Ascending aorta (tissue), 2 donors: Measurements from ENCODE around the gene CYP26A1. TPM values are rescaled to one million over a fixed set of nuclear protein-coding genes. Genes with fewer than 3 reads are reported as not detected.
A peak's percentile ranks its signal among the peaks of the same experiment; 100 is the strongest.

Experiments used
- DNase-seq, 2 donors: peaks; one replicate each; pipeline ENCODE4 v3.0.0-alpha.2; 2019; ENCODE audit warnings: low spot score in 2 of 2
- H3K27ac ChIP-seq, 2 donors: fragments of 200-600 bp; sonication (generic); one replicate each; pipeline ENCODE4 v1.5.1; 2016 to 2017; ENCODE audit warnings: mild to moderate bottlenecking in 1 of 2
- H3K27me3 ChIP-seq: fragments of 200-600 bp; sonication (generic); one replicate; pipeline ENCODE4 v1.5.1; 2017
- H3K36me3 ChIP-seq, 2 donors: fragments of 200-600 bp; sonication (generic); one replicate each; pipeline ENCODE4 v1.5.1; 2016
- H3K4me1 ChIP-seq, 2 donors: fragments of 200-600 bp; sonication (generic); one replicate each; pipeline ENCODE4 v1.5.1; 2016 to 2017; ENCODE audit warnings: mild to moderate bottlenecking in 1 of 2
- H3K4me3 ChIP-seq, 2 donors: fragments of 200-600 bp; sonication (generic); one replicate each; pipeline ENCODE4 v1.5.1; 2016 to 2017; ENCODE audit warnings: mild to moderate bottlenecking in 1 of 2
- H3K9me3 ChIP-seq, 2 donors: fragments of 200-600 bp; sonication (generic); one replicate each; pipeline ENCODE4 v1.5.1; 2016
- CTCF ChIP-seq, 3 experiments: fragments of 200-600 bp in 2 of 3; fragments of 450-650 bp in 1 of 3; sonication (generic) in 2 of 3; IDR thresholded peaks; one replicate each; pipeline ENCODE4 v1.5.1; 2016 to 2019; ENCODE audit warnings: antibody characterized with exemption in 3 of 3, mild to moderate bottlenecking in 1 of 3, moderate library complexity in 1 of 3
- intact Hi-C: fragments of 100-400 bp; cut with DNase I; formaldehyde crosslinking; loops from one replicate; pipeline ENCODE4 v1.15.1; 2023
- total RNA-seq: library from RNA; depleted of rRNA; stranded (reverse); fragments of >200 nt; gene quantifications from one replicate; pipeline ENCODE4 v1.1.0, GENCODE V29; 2016

The CYP26A1 gene
- total RNA-seq, 1 donor from 2014 or later = not detected

- H3K4me1 ChIP-seq = peaks cover 13 to 36% of the 10 kb centered on the region in 2 donors
- no peak for TF ChIP-seq CTCF (IDR thresholded peaks at IDR 0.05)
- H3K4me3 ChIP-seq = no peak overlapping the region
- H3K27ac ChIP-seq = no peak overlapping the region
- H3K36me3 ChIP-seq = no peaks in the 10 kb centered on the region
- no peaks in the 10 kb centered on the region for H3K9me3 ChIP-seq
- intact Hi-C loops = no loop called here
- DNase-seq = no peak
- peaks cover 15% of the 10 kb centered on the region for H3K27me3 ChIP-seq
Observed at GRCh38 chr10:93070378-93071176, 3.1 kb upstream of the CYP26A1 start.

GRCh38 chr10:93071177-93071472, 2.6 kb upstream of the CYP26A1 start:
- Histone ChIP-seq H3K36me3 (no peaks in the 10 kb centered on the region), H3K27me3 (peaks cover 15% of the 10 kb centered on the region), H3K9me3 (no peaks in the 10 kb centered on the region), H3K4me3 (no peak overlapping the region), H3K4me1 (peaks cover 13 to 36% of the 10 kb centered on the region in 2 donors), H3K27ac (no peak overlapping the region)
- TF ChIP-seq CTCF (IDR thresholded peaks at IDR 0.05) = no peak
- intact Hi-C loops = no loop called here
- DNase-seq = no peak

GRCh38 chr10:93071674-93072224, 1.9 kb upstream of the CYP26A1 start:
- Histone ChIP-seq H3K36me3 (no peaks in the 10 kb centered on the region), H3K4me1 (peaks cover 13 to 36% of the 10 kb centered on the region in 2 donors), H3K4me3 (peak overlapping the region; percentile 32 to 66), H3K9me3 (no peaks in the 10 kb centered on the region), H3K27ac (no peak overlapping the region), H3K27me3 (peaks cover 15% of the 10 kb centered on the region)
- DNase-seq = no peak
- intact Hi-C loops = no loop called here
- TF ChIP-seq CTCF (IDR thresholded peaks at IDR 0.05) = no peak

- H3K4me1 ChIP-seq = peaks cover 13 to 36% of the 10 kb centered on the region in 2 donors
- peaks cover 15% of the 10 kb centered on the region for H3K27me3 ChIP-seq
- no peaks in the 10 kb centered on the region for H3K9me3 ChIP-seq
- no peak for DNase-seq
- intact Hi-C loops = no loop called here
- H3K36me3 ChIP-seq = no peaks in the 10 kb centered on the region
- no peak for TF ChIP-seq CTCF (IDR thresholded peaks at IDR 0.05)
- peak overlapping the region; percentile 32 to 66 for H3K4me3 ChIP-seq
- H3K27ac ChIP-seq = no peak overlapping the region
Observed at GRCh38 chr10:93072225-93072712, 1.4 kb upstream of the CYP26A1 start.

GRCh38 chr10:93072713-93073538, 767 bp upstream of the CYP26A1 start:
- peaks cover 13 to 35% of the 10 kb centered on the region in 2 donors for H3K4me1 ChIP-seq
- no peaks in the 10 kb centered on the region for H3K9me3 ChIP-seq
- no peak for DNase-seq
- peaks cover 15% of the 10 kb centered on the region for H3K27me3 ChIP-seq
- intact Hi-C loops = no loop called here
- peak overlapping the region; percentile 47 to 66 for H3K4me3 ChIP-seq
- TF ChIP-seq CTCF (IDR thresholded peaks at IDR 0.05) = no peak
- H3K36me3 ChIP-seq = no peaks in the 10 kb centered on the region
- no peak overlapping the region for H3K27ac ChIP-seq
